Endothelial cell of umbilical vein (primary cell): ENCODE measurements around the gene SUN3. TPM values are rescaled to one million over a fixed set of nuclear protein-coding genes. Genes with fewer than 3 reads are reported as not detected.

Source experiments
- BruUV-seq: library from RNA; stranded (reverse); fragments of 400-500 nt; replicated peaks from 2 replicates; lab custom pipeline; 2021; lab: Mats Ljungman, UMichigan
- CTCF ChIA-PET: fragments of 300-600, 350-600 bp; sonication (Branson Sonifier 250); formaldehyde crosslinking; loops from one replicate; lab custom pipeline; 2021; ENCODE audit warnings: antibody characterized with exemption, inconsistent platforms; lab: Charles Lee
- POLR2A ChIA-PET: fragments of 300-600, 350-600 bp; sonication (Branson Sonifier 250); formaldehyde crosslinking; loops from one replicate; lab custom pipeline; 2021; ENCODE audit warnings: antibody characterized with exemption, inconsistent platforms; lab: Charles Lee
- DNase-seq: peaks from one replicate; pipeline ENCODE4 v3.0.0-alpha.2; 2011; ENCODE audit warnings: low read depth, low spot score
- FAIRE-seq: peaks from 2 replicates; lab custom pipeline; 2011; peaks lifted over from hg19 to GRCh38; lab: Jason Lieb, UNC
- H2AFZ ChIP-seq: 2 replicates; pipeline ENCODE4 v1.6.0; 2012; ENCODE audit warnings: low read depth, low read length, control low read depth, inconsistent platforms
- H3K27ac ChIP-seq: 2 replicates; pipeline ENCODE4 v1.5.1; 2011; ENCODE audit warnings: low read depth, mild to moderate bottlenecking, control low read depth, low read length, moderate library complexity; ENCODE audit not compliant: insufficient read depth
- H3K27me3 ChIP-seq, 2 experiments: 2 replicates each; pipeline versions ENCODE4 v1.6.0 to v1.6.1; 2011; ENCODE audit warnings: low read length in 2 of 2, mixed read lengths in 1 of 2; ENCODE audit not compliant: control insufficient read depth in 2 of 2, insufficient read depth in 2 of 2
- H3K36me3 ChIP-seq, 2 experiments: 2 replicates in 1 of 2; 3 replicates in 1 of 2; pipeline ENCODE4 v1.5.1; 2011; ENCODE audit warnings: low read length in 2 of 2, mild to moderate bottlenecking in 1 of 2, moderate library complexity in 1 of 2; ENCODE audit not compliant: control insufficient read depth in 2 of 2, insufficient read depth in 2 of 2; ENCODE audit errors: extremely low read depth in 1 of 2
- H3K4me1 ChIP-seq: 3 replicates; pipeline ENCODE4 v1.5.1; 2011; ENCODE audit warnings: mild to moderate bottlenecking, low read length; ENCODE audit not compliant: control insufficient read depth, insufficient read depth; ENCODE audit errors: extremely low read depth
- H3K4me2 ChIP-seq: 2 replicates; pipeline ENCODE4 v1.6.1; 2011; ENCODE audit warnings: low read length, control low read depth, mixed read lengths; ENCODE audit not compliant: insufficient read depth
- H3K4me3 ChIP-seq, 3 experiments: fragments of 200-600 bp in 1 of 3; sonication (generic), shearing (Covaris generic) in 1 of 3; replicated peaks in 1 of 3; 2 replicates each; pipeline ENCODE4 v1.5.1; 2011 to 2016; ENCODE audit warnings: control low read depth in 3 of 3, low read length in 3 of 3, mild to moderate bottlenecking in 2 of 3, inconsistent platforms in 1 of 3, low read depth in 1 of 3, moderate library complexity in 1 of 3; ENCODE audit not compliant: insufficient read depth in 1 of 3
- H3K79me2 ChIP-seq: 2 replicates; pipeline ENCODE4 v1.6.0; 2012; ENCODE audit warnings: low read length, inconsistent platforms; ENCODE audit not compliant: control insufficient read depth, insufficient read depth
- H3K9ac ChIP-seq: replicated peaks from 2 replicates; pipeline ENCODE3; 2011; ENCODE audit warnings: low read length, control low read depth; ENCODE audit not compliant: insufficient read depth; ENCODE audit errors: extremely low read depth
- H3K9me1 ChIP-seq: replicated peaks from 3 replicates; pipeline ENCODE4 v1.6.0; 2011; ENCODE audit warnings: mild to moderate bottlenecking, low read length; ENCODE audit not compliant: control insufficient read depth, insufficient read depth; ENCODE audit errors: extremely low read depth
- H3K9me3 ChIP-seq: replicated peaks from 2 replicates; pipeline ENCODE4 v1.5.1; 2012; ENCODE audit warnings: low read length, inconsistent platforms; ENCODE audit not compliant: control insufficient read depth, insufficient read depth
- H4K20me1 ChIP-seq: replicated peaks from 2 replicates; pipeline ENCODE3; 2011; ENCODE audit warnings: mild to moderate bottlenecking, low read length; ENCODE audit not compliant: control insufficient read depth, insufficient read depth; ENCODE audit errors: extremely low read depth
- EZH2 ChIP-seq: IDR thresholded peaks from 2 replicates; pipeline ENCODE4 v1.6.1; 2012; ENCODE audit warnings: borderline replicate concordance, low read depth, mild to moderate bottlenecking, moderate library complexity, low read length, inconsistent platforms; ENCODE audit not compliant: severe bottlenecking
- FOS ChIP-seq: IDR thresholded peaks from 2 replicates; pipeline ENCODE4 v1.6.1; 2011; ENCODE audit warnings: mild to moderate bottlenecking, low read length, moderate library complexity, borderline replicate concordance; ENCODE audit not compliant: insufficient read depth
- GATA2 ChIP-seq: IDR thresholded peaks from 2 replicates; pipeline ENCODE4 v1.7.0; 2011; ENCODE audit warnings: low read depth, mild to moderate bottlenecking, moderate library complexity, mixed read lengths, low read length; ENCODE audit not compliant: insufficient read length, insufficient read depth
- JUN ChIP-seq: IDR thresholded peaks from 2 replicates; pipeline ENCODE4 v1.6.1; 2011; ENCODE audit warnings: borderline replicate concordance, low read depth; ENCODE audit not compliant: insufficient read length, insufficient read depth
- MAX ChIP-seq: IDR thresholded peaks from 2 replicates; pipeline ENCODE4 v1.6.1; 2011; ENCODE audit not compliant: insufficient read depth, insufficient read length
- MYC ChIP-seq: IDR thresholded peaks from one replicate; pipeline ENCODE4 v1.6.1; 2011; ENCODE audit warnings: mild to moderate bottlenecking, low read depth, low read length
- POLR2A ChIP-seq: IDR thresholded peaks from 2 replicates; pipeline ENCODE4 v1.6.1; 2012; ENCODE audit warnings: low read depth, mild to moderate bottlenecking, control low read depth, low read length
- POLR2AphosphoS5 ChIP-seq: IDR thresholded peaks from 2 replicates; pipeline ENCODE4 v1.6.1; 2012; ENCODE audit warnings: low read depth, mild to moderate bottlenecking, control low read depth, low read length, moderate library complexity; ENCODE audit not compliant: insufficient read depth
- dilution Hi-C: fragments of 300-500 bp; cut with MboI; formaldehyde crosslinking; loops from one replicate; pipeline ENCODE4 v1.15.0; 2019; ENCODE audit warnings: low sequenced_read_pairs; ENCODE audit not compliant: extremely low pct_ligation_motif_present
- intact Hi-C: fragments of 100-400 bp; cut with micrococcal nuclease; formaldehyde crosslinking; loops from one replicate; pipeline ENCODE4 v1.10.0; 2022
- polyA plus RNA-seq, 4 experiments: library from polyadenylated mRNA; depleted of rRNA in 3 of 4; stranded (reverse) in 3 of 4; unstranded in 1 of 4; fragments of >200 nt; gene quantifications; 2 replicates each; pipeline versions ENCODE4 v1.2.1 to v1.2.3, GENCODE V29; 2011 to 2012; ENCODE audit warnings: missing spikeins in 1 of 4
- total RNA-seq: library from RNA; stranded (reverse); gene quantifications from 2 replicates; pipeline ENCODE4 v1.2.3, GENCODE V29; 2021
- TF ChIP-seq, protein P1 (sequence below), 2 donors: IDR thresholded peaks; 1 replicate in 1 of 2; 2 replicates in 1 of 2; pipeline ENCODE4 v1.5.1; 2011; ENCODE audit warnings: low read length in 2 of 2, mild to moderate bottlenecking in 2 of 2, moderate library complexity in 2 of 2, control low read depth in 1 of 2, inconsistent platforms in 1 of 2, low read depth in 1 of 2; ENCODE audit not compliant: insufficient read depth in 1 of 2; ENCODE audit errors: extremely low read depth in 1 of 2

The SUN3 gene
- total and polyA plus RNA-seq, 2 donors (not counting 3 experiments of a cell fraction or from before 2014, with no cell fraction given): not detected

- no peaks in the 10 kb centered on the region for H3K79me2 ChIP-seq
- no peak overlapping the region for H3K4me2 ChIP-seq
- intact Hi-C loops: loop anchor here (1.0 to 10.0 kb wide), 7 partner anchors 25 to 1400 kb away; partner anchors contain the start of gene C7orf57
- dilution Hi-C loops: no loop called here
- no peaks in the 10 kb centered on the region for H3K27me3 ChIP-seq
- no peaks in the 10 kb centered on the region for H3K9me3 ChIP-seq
- H3K4me1 ChIP-seq: peaks cover 83% of the 10 kb centered on the region
- ChIA-PET CTCF (interaction anchor here (0.8 to 12.0 kb wide), 36 partner anchors 10 to 678 kb away, joined by 3 to 371 read pairs (median 6); partner anchors contain the start of gene UPP1), POLR2A (interaction anchor here (0.6 to 1.7 kb wide), 2 partner anchors 23 to 24 kb away, joined by 5 to 8 read pairs; no protein-coding TSS in a partner anchor)
- peak overlapping the region; percentile 24 for H3K27ac ChIP-seq
- H4K20me1 ChIP-seq: no peaks in the 10 kb centered on the region
- DNase-seq (no peak), FAIRE-seq (no peak)
- H2AFZ ChIP-seq: no peak overlapping the region
- no peak overlapping the region for H3K4me3 ChIP-seq
- no peaks in the 10 kb centered on the region for H3K9me1 ChIP-seq
- BruUV-seq: no TSS peak
- TF ChIP-seq, protein P1, sequence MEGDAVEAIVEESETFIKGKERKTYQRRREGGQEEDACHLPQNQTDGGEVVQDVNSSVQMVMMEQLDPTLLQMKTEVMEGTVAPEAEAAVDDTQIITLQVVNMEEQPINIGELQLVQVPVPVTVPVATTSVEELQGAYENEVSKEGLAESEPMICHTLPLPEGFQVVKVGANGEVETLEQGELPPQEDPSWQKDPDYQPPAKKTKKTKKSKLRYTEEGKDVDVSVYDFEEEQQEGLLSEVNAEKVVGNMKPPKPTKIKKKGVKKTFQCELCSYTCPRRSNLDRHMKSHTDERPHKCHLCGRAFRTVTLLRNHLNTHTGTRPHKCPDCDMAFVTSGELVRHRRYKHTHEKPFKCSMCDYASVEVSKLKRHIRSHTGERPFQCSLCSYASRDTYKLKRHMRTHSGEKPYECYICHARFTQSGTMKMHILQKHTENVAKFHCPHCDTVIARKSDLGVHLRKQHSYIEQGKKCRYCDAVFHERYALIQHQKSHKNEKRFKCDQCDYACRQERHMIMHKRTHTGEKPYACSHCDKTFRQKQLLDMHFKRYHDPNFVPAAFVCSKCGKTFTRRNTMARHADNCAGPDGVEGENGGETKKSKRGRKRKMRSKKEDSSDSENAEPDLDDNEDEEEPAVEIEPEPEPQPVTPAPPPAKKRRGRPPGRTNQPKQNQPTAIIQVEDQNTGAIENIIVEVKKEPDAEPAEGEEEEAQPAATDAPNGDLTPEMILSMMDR (IDR thresholded peaks at IDR 0.05; ENCODE audit: extremely low read depth in 1 of 2, insufficient read depth in 1 of 2, low read depth in 1 of 2, low read length in 2 of 2): no peak
- no peak for TF ChIP-seq FOS
- TF ChIP-seq POLR2A: no peak
- no peak for TF ChIP-seq GATA2
- no peak for TF ChIP-seq MAX
- no peak for TF ChIP-seq MYC
- TF ChIP-seq POLR2AphosphoS5: no peak
- TF ChIP-seq EZH2: no peak
- TF ChIP-seq JUN: no peak
- H3K36me3 ChIP-seq: no peaks in the 10 kb centered on the region
- no peak overlapping the region for H3K9ac ChIP-seq
Observed at GRCh38 chr7:47944536-47945260, 84.2 kb downstream of the SUN3 start.
